ENCODE results near the gene VGLL4.

The VGLL4 gene

DNA sequence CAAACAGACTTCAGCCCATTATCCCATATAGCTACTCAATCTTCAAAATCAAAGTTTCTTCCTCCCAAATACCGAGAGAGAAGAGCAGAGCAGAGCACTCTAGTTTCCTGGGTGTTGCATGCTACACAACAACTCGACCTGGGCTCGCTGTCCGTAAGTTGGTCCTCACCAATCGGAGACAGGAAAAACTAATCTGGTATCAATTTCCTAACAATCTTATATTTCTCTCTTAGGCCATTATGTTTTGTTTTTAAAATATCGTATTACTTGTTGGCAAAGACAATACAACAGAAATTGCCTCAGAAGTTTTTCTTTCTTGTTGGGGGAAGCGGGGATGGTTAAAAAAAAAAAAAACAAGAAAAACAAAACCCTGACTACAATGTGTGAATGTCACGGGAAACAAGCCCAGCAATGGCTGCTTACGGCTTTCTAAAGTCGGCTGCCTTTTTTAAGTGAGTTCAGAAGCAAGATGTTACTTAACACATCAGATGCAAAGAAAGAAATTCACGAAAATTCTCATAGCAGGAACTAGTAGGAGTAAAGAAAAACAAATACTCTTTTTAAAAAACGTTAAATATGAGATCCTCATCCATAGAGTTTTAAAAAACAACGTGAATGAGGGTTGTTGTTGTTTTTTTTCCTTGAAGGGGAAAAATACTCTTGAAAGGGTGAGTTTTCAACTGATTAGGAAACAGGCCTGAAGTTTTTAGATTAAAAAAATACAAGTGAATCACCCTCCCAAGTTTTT is 1.9 kb downstream of the VGLL4 start:
- no peaks in the 10 kb centered on the region for H3K9me2 ChIP-seq (replicated peaks; ENCODE audit: low read depth, low read length)
- H4K20me1 ChIP-seq (ENCODE audit: insufficient read depth, low read length, poor library complexity, severe bottlenecking), result peaks cover 54% of the 10 kb centered on the region
- H2AFZ ChIP-seq (ENCODE audit: low read length), result no peak overlapping the region
- H3K36me3 ChIP-seq (ENCODE audit: insufficient read depth, low read length), result no peaks in the 10 kb centered on the region
- peak overlapping the region; percentile 97 for H3K4me2 ChIP-seq (ENCODE audit: low read depth, low read length, poor library complexity, severe bottlenecking)
- H3K79me2 ChIP-seq (ENCODE audit: insufficient read depth, low read length), result peaks cover 74% of the 10 kb centered on the region
- peaks cover 5% of the 10 kb centered on the region; the same call in 1 of the 2 replicates for H3F3A ChIP-seq (ENCODE audit: low read depth)
- peak overlapping the region; percentile 97 for H3K9ac ChIP-seq (ENCODE audit: low read depth, low read length, poor library complexity, severe bottlenecking)
- H3K4me1 ChIP-seq (ENCODE audit: insufficient read depth, low read length, poor library complexity, severe bottlenecking), result peaks cover 39% of the 10 kb centered on the region
- peaks cover 7% of the 10 kb centered on the region for H3K27me3 ChIP-seq (ENCODE audit: insufficient read depth, low read length, poor library complexity, severe bottlenecking)
- no peaks in the 10 kb centered on the region for H3K9me3 ChIP-seq (ENCODE audit: insufficient read depth, low read depth, low read length)
- TF ChIP-seq EZH2phosphoT487 (IDR thresholded peaks at IDR 0.05; ENCODE audit: borderline replicate concordance) (no peak), CTCF (conservative IDR thresholded peaks at IDR 0.05; ENCODE audit: low read length) (no peak)
- peak overlapping the region; percentile 85 for H3K4me3 ChIP-seq (ENCODE audit: low read length, poor library complexity, severe bottlenecking)

DNA sequence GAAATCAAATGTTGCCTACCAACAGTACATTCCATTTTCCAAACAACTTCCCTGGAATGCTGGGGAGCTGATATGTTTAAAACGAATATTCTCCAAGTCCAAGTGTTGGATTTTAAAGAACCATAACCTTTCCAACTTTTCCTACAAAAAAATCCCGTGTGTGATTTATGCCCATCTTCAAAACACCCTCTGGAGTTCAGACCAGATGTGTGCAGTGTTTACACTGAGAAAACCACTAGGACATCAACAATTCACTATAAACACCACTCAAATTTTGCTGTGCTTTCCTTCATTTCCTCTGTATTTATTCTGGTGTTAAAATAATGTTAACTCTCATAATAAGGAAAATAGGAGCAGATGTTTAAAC is 2.4 kb downstream of the VGLL4 start:
- 0 out of 2 replicates have a peak, but pooled peaks cover 3% of the 10 kb centered on the region for H3K36me3 ChIP-seq (ENCODE audit: insufficient read depth, low read length)
- H3K9me3 ChIP-seq (ENCODE audit: insufficient read depth, low read depth, low read length), result no peaks in the 10 kb centered on the region
- peak overlapping the region; percentile 97 for H3K9ac ChIP-seq (ENCODE audit: low read depth, low read length, poor library complexity, severe bottlenecking)
- H3K4me2 ChIP-seq (ENCODE audit: low read depth, low read length, poor library complexity, severe bottlenecking), result peak overlapping the region; percentile 97
- peaks cover 45% of the 10 kb centered on the region for H3K4me1 ChIP-seq (ENCODE audit: insufficient read depth, low read length, poor library complexity, severe bottlenecking)
- TF ChIP-seq CTCF (conservative IDR thresholded peaks at IDR 0.05; ENCODE audit: low read length) (no peak), EZH2phosphoT487 (IDR thresholded peaks at IDR 0.05; ENCODE audit: borderline replicate concordance) (no peak)
- peaks cover 59% of the 10 kb centered on the region for H4K20me1 ChIP-seq (ENCODE audit: insufficient read depth, low read length, poor library complexity, severe bottlenecking)
- H3K4me3 ChIP-seq (ENCODE audit: low read length, poor library complexity, severe bottlenecking), result peak overlapping the region; percentile 85
- peaks cover 80% of the 10 kb centered on the region for H3K79me2 ChIP-seq (ENCODE audit: insufficient read depth, low read length)
- H3K27me3 ChIP-seq (ENCODE audit: insufficient read depth, low read length, poor library complexity, severe bottlenecking), result peaks cover 7% of the 10 kb centered on the region
- H2AFZ ChIP-seq (ENCODE audit: low read length), result no peak overlapping the region
- peaks cover 5% of the 10 kb centered on the region; the same call in 1 of the 2 replicates for H3F3A ChIP-seq (ENCODE audit: low read depth)
- H3K9me2 ChIP-seq (replicated peaks; ENCODE audit: low read depth, low read length), result no peaks in the 10 kb centered on the region

GRCh38 chr3:11640009-11640673 is 3.6 kb downstream of the VGLL4 start:
- Histone ChIP-seq H3K4me3 (ENCODE audit: low read length, poor library complexity, severe bottlenecking) (peak overlapping the region; percentile 85), H3K4me1 (ENCODE audit: insufficient read depth, low read length, poor library complexity, severe bottlenecking) (peaks cover 55% of the 10 kb centered on the region), H3K36me3 (ENCODE audit: insufficient read depth, low read length) (0 out of 2 replicates have a peak, but pooled peaks cover 3% of the 10 kb centered on the region), H2AFZ (ENCODE audit: low read length) (no peak overlapping the region), H3K9me3 (ENCODE audit: insufficient read depth, low read depth, low read length) (no peaks in the 10 kb centered on the region), H3K79me2 (ENCODE audit: insufficient read depth, low read length) (peaks cover 91% of the 10 kb centered on the region), H4K20me1 (ENCODE audit: insufficient read depth, low read length, poor library complexity, severe bottlenecking) (peaks cover 71% of the 10 kb centered on the region), H3F3A (ENCODE audit: low read depth) (peaks cover 5% of the 10 kb centered on the region; the same call in 1 of the 2 replicates), H3K9ac (ENCODE audit: low read depth, low read length, poor library complexity, severe bottlenecking) (peak overlapping the region; percentile 97), H3K9me2 (replicated peaks; ENCODE audit: low read depth, low read length) (no peaks in the 10 kb centered on the region), H3K27me3 (ENCODE audit: insufficient read depth, low read length, poor library complexity, severe bottlenecking) (peaks cover 7% of the 10 kb centered on the region), H3K4me2 (ENCODE audit: low read depth, low read length, poor library complexity, severe bottlenecking) (peak overlapping the region; percentile 97)
- TF ChIP-seq EZH2phosphoT487 (IDR thresholded peaks at IDR 0.05; ENCODE audit: borderline replicate concordance) (no peak), CTCF (conservative IDR thresholded peaks at IDR 0.05; ENCODE audit: low read length) (no peak)

Measured in Loucy (cell line).